HG03095 (cell line): Measurements from ENCODE around the gene TPTE2.
"Not testable (repeated sequence)": the region's sequence is repeated elsewhere in the genome, so short reads cannot be mapped to it uniquely, and the experiment has no call there.

Experiments
- ATAC-seq: cut with Tn5 transposase; IDR thresholded peaks from one replicate; pipeline ENCODE4 v1.9.1; 2021; ENCODE audit warnings: moderate library complexity; ENCODE audit not compliant: unreplicated experiment

The TPTE2 gene

DNA sequence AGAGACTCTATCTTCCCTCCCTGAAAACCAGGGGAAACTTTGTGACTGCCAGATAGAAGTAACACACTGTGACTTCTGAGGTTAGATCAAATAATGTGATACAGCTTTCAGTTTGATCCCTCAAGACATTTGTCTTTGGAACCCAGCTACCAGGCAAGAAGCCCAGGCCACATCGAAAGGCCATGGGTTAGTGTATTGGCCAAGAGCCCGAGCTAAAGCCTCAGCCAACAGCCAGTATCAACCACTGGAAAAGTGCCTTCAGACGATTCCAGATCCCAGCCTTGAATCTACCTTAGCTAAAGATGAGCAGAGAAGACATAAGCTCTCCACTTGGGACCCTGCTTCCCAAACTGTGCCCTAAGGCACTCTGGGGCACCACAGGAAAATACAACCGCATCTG, 10.9 kb upstream of the TPTE2 start:
- ATAC-seq = no peak

DNA sequence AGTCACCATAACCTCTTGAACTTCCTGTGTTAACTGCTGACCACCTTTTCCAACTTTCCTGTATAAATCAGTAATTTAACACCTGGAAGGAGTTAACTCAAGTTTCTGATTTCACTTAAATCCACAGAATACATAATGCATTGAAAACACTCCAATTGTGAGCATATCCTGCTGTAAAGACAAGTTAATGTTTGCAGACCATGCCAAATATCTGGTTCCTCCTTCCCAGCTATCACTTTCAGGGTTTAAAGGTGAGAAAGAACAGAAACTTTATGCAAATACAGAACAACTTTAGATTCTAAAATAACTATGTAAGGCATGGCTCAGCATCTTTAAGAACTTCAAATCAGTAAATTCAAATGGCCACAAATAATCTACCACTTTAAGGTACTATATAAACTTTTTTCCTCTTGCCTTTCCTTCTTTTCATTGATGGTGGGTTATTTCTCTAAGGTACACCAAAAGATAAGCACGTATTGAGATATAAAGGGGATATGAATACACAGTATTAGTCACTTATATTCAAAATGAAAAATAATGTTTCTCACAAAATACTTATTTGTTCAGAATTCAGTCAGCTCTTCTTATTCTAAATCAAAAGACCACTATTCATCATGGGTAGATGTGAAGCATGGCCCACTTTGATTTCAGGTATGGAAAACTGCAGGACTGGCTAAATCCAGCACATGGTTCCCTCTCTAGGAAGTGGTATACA, 6.6 kb upstream of the TPTE2 start:
- ATAC-seq = peak; percentile 56

- no peak for ATAC-seq
Observed at GRCh38 chr13:19561585-19561984, 253 bp upstream of the TPTE2 start.

- ATAC-seq = not testable (repeated sequence)
Observed at GRCh38 chr13:19560672-19561071, 660 bp downstream of the TPTE2 start.

DNA sequence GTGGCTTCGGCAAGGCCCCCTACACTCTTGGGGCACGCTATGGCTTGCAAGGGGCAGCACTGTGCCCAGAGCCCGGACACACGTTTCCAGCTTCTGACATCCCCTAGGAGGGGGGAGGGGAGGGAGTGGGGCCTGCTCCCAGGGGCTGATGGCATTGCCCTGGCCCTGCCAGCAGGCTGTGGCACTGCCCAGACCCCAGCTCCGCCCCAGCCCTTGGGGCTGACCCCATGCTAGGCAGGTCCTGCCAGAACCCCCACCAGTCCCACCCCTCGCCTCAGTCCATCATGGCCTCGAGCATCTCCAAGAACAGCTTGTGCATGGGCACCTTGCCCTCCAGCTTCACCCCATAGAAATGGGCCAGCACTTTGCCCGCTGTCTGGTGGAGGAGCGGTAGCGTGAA, 1.6 kb downstream of the TPTE2 start:
- ATAC-seq = not testable (repeated sequence)

DNA sequence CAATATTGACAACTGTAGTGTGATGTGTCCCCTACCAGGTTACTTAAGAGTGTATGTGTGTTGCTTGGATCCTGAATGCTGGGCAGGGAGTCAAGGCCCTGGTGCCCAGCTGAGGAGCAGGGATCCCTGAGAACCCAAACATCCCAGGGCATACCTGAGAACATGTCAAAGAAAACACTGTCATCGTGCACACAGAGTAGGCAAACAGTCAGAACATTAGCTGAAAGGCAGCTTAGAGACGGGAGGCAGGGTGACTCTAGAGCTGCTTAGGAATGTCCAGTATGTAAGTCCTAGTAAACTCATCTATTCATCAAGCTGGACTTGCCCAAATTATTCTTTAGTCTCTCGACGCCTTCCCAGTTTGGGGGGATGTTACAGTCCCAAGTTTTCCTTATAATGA, 4.0 kb downstream of the TPTE2 start:
- ATAC-seq = not testable (repeated sequence)

- ATAC-seq = not testable (repeated sequence)
Observed at GRCh38 chr13:19549245-19549644, 12.1 kb downstream of the TPTE2 start.

GRCh38 chr13:19525634-19526033, 35.7 kb downstream of the TPTE2 start:
- not testable (repeated sequence) for ATAC-seq

DNA sequence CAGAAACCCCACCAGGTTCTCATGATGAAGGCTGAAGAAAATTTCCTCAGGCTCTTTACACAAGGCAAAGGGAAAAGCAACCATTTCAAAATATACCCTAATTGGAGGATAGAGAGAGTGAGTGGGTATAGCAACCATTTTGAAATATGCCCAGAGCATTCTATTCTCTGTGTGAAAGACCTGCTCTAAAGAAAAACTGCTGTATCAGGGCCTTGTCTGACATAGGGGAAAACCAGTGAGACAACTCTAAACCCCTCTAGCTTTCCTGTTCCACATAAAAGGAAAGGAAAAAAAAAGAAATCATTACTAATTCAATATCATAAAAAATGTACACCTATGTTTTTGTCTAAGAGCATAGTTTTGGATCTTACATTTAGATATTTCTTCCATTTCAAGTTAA, 42.3 kb downstream of the TPTE2 start:
- no peak for ATAC-seq

GRCh38 chr13:19507623-19508022, 53.7 kb downstream of the TPTE2 start:
- not testable (repeated sequence) for ATAC-seq

- ATAC-seq = not testable (repeated sequence)
Observed at GRCh38 chr13:19460126-19460525, 101.2 kb downstream of the TPTE2 start.

- not testable (repeated sequence) for ATAC-seq
Observed at GRCh38 chr13:19439056-19439686, 122.2 kb downstream of the TPTE2 start.

DNA sequence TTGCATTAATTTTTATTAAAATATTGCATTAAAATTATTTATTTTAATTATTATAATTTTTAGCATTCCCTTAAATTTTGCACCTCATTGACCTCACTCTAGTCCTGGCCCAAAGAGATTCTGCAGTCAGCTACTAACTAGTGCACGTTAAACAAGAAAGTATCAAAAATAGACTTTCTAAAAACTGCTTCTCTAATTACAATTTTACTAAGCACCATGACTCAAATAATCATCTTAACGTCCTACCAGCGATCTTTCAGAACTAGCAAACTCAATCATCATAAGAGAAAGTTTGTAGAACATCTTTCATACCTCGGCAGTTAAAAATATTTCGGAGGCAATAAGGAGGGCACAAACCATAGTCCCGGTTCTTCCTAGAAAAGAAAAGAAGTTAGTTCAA, 123.6 kb downstream of the TPTE2 start:
- ATAC-seq = not testable (repeated sequence)

DNA sequence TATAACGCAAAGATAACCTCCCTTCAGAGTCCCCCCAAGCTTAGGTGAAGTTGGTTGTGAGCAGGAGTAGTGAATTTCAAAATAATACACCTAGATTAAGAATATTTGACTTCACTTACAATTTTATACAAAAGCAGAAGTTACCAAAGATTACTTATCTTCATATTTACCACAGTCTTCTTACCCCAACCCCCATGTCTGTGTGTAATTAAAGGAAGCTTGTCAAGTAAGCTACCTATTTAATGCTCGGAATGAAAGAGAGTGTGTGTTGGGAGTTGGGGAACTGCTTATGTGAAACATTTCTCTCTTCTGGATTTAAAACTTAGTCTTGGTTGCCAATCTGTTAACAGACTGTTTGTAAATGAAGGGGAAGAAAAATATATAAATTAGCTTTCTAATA, 139.1 kb downstream of the TPTE2 start:
- ATAC-seq = not testable (repeated sequence)

DNA sequence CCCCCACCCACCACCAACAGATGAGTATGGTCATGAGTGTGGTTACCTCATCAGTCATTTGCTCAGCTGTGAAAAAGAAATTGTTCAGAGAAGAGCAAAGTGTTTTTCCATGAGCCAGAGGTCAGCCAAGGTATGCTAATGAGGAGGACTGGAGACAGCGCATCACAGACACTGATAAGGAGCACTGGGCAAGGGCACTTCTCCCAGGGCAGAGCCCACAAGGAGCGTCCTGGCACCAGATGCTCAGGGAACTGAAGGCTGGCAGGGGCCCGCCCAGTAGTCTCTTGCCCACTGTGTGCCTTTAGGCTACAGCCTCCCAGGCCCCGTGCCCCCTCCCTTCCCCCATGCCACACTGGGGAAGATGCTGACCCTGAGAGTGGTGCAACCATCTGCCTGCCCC, 148.8 kb downstream of the TPTE2 start:
- not testable (repeated sequence) for ATAC-seq

- not testable (repeated sequence) for ATAC-seq
Observed at GRCh38 chr13:19382746-19383511, 178.4 kb downstream of the TPTE2 start.

GRCh38 chr13:19382111-19382510, 179.2 kb downstream of the TPTE2 start:
- ATAC-seq = no peak
